Psoas muscle (tissue), 8 donors: ENCODE results near the gene TOR4A. TPM values are rescaled to one million over a fixed set of nuclear protein-coding genes. Genes with fewer than 3 reads are reported as not detected.

Experiments used
- ATAC-seq, 4 donors: fragments of 200-7000 bp; cut with Tn5 transposase; one replicate each; pipeline ENCODE4 v1.9.1; 2020; ENCODE audit warnings: moderate library complexity in 3 of 4, mild to moderate bottlenecking in 2 of 4
- DNase-seq, 2 donors: peaks; one replicate each; pipeline ENCODE4 v3.0.0-alpha.2; 2020
- H3K27ac ChIP-seq: fragments of 200-600 bp; one replicate; pipeline ENCODE4 v1.8.0; 2022
- H3K27me3 ChIP-seq, 3 donors: fragments of 200-600 bp in 1 of 3; one replicate each; pipeline versions ENCODE4 v1.6.1 to v1.8.0; 2013 to 2022; ENCODE audit warnings: low read length in 2 of 3, mild to moderate bottlenecking in 2 of 3, moderate library complexity in 1 of 3; ENCODE audit not compliant: insufficient read depth in 3 of 3
- H3K36me3 ChIP-seq, 2 donors: fragments of 200-600 bp in 1 of 2; one replicate each; pipeline versions ENCODE4 v1.6.1 to v1.8.0; 2013 to 2022; ENCODE audit warnings: low read depth in 1 of 2, mild to moderate bottlenecking in 1 of 2, moderate library complexity in 1 of 2; ENCODE audit not compliant: insufficient read depth in 1 of 2
- H3K4me1 ChIP-seq: fragments of 200-600 bp; one replicate; pipeline ENCODE4 v1.8.0; 2022
- H3K4me3 ChIP-seq: fragments of 200-600 bp; one replicate; pipeline ENCODE4 v1.8.0; 2022; ENCODE audit warnings: mild to moderate bottlenecking
- H3K9me3 ChIP-seq: fragments of 200-600 bp; one replicate; pipeline ENCODE4 v1.8.0; 2022
- WGBS, 3 donors: extraction: QIAGEN DNeasy Blood & Tissue Kit; methylation state at CpG; one replicate each; pipeline versions ENCODE4 v1.1.6 to v1.1.7; 2013; 5-methylcytosine and 5-hydroxymethylcytosine counted together
- intact Hi-C, 2 donors: fragments of 100-400 bp; cut with DNase I; formaldehyde crosslinking; loops; one replicate each; pipeline versions ENCODE4 v1.11.0 to v1.14.2; 2022
- polyA plus RNA-seq, 3 donors: library from polyadenylated mRNA; stranded (reverse); fragments of 200-250 nt; gene quantifications; one replicate each; pipeline ENCODE4 v1.2.3, GENCODE V29; 2013
- total RNA-seq, 4 donors: library from RNA; stranded (reverse); fragmentation: NEBNext Ultra II Directional in 2 of 4; extraction: Animal tissue kit (Norgen Biotek cat#: 25700) in 2 of 4; gene quantifications; one replicate each; pipeline versions ENCODE4 v1.2.1 to v1.2.4, GENCODE V29; 2021 to 2023
- TF ChIP-seq, protein P1 (sequence below): fragments of 200-600 bp; IDR thresholded peaks from one replicate; pipeline ENCODE4 v1.8.0; 2022; ENCODE audit warnings: antibody characterized with exemption
- donor health status: healthy with polysubstance abuse.
- donor health status: DM: no; HTN: no; CAD: no; lungs with moderate emphysema.
- donor health status: Bipolar disorder and iron deficiency.
- donor health status: healthy.
- donor health status: DM: yes; HTN: yes; CAD: no.
- donor health status: DM: no; HTN: no; CAD: no.
- donor health status: DM: no; HTN: no; CAD: no.
- donor health status: DM: yes; HTN: yes; CAD: no.

The TOR4A gene
- total and polyA plus RNA-seq, 7 donors = 0.77 to 2.3 (median 2.1) TPM

DNA sequence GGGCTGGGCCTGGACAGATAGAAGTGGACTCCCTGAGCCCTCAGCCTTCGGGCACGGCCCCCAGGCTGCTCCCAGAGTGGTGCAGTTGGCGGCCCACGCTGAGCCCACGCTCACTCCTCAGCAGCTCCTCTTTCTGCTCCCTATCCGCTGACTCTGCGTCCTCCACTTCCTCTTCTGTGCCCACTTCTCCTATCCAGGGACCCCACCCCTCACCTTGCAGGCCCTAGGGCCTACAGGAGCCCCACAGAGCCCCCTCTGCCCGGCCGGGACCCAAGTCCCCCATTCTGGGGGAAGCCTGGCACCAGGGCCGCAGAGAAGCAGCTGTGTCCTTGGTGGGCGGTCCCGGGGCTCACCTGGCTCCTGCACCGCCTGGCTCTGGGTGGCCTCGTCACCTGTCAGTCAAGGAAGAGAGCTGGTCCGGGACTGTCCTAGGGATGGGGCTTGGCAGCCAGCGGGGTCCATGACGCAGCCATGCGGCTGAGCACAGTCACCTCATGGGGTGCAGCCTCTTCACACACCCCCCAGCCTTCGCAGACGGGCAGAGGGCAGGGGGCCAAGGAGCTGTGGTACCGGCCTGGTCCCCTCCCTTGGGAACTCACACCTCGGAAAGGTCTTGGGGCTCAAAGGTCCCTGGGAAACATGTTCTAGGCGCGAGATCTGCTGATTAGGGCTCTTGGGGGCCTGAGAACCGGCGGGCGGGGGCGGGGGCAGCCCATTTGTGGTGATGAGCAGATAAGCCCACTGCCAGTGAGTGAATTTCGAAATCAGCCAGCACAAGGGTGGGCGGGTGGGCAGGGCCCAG lies 29.9 kb downstream of the TOR4A start:
- Histone ChIP-seq H3K27ac (no peak overlapping the region), H3K27me3 (peaks cover 0 to 31% (median 5%) of the 10 kb centered on the region in 3 donors), H3K9me3 (no peaks in the 10 kb centered on the region), H3K4me3 (peak overlapping the region; percentile 22), H3K36me3 (no peaks in the 10 kb centered on the region), H3K4me1 (peaks cover 27% of the 10 kb centered on the region)
- intact Hi-C loops = no loop called here
- DNase-seq (peak in 1 of 2 donors; percentile 46), ATAC-seq (no peak)
- TF ChIP-seq, protein P1, sequence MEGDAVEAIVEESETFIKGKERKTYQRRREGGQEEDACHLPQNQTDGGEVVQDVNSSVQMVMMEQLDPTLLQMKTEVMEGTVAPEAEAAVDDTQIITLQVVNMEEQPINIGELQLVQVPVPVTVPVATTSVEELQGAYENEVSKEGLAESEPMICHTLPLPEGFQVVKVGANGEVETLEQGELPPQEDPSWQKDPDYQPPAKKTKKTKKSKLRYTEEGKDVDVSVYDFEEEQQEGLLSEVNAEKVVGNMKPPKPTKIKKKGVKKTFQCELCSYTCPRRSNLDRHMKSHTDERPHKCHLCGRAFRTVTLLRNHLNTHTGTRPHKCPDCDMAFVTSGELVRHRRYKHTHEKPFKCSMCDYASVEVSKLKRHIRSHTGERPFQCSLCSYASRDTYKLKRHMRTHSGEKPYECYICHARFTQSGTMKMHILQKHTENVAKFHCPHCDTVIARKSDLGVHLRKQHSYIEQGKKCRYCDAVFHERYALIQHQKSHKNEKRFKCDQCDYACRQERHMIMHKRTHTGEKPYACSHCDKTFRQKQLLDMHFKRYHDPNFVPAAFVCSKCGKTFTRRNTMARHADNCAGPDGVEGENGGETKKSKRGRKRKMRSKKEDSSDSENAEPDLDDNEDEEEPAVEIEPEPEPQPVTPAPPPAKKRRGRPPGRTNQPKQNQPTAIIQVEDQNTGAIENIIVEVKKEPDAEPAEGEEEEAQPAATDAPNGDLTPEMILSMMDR = no peak
- WGBS, 3 donors = 38 to 52% (median 40%) methylated on average over 26 to 30 of the region's 30 CpGs

DNA sequence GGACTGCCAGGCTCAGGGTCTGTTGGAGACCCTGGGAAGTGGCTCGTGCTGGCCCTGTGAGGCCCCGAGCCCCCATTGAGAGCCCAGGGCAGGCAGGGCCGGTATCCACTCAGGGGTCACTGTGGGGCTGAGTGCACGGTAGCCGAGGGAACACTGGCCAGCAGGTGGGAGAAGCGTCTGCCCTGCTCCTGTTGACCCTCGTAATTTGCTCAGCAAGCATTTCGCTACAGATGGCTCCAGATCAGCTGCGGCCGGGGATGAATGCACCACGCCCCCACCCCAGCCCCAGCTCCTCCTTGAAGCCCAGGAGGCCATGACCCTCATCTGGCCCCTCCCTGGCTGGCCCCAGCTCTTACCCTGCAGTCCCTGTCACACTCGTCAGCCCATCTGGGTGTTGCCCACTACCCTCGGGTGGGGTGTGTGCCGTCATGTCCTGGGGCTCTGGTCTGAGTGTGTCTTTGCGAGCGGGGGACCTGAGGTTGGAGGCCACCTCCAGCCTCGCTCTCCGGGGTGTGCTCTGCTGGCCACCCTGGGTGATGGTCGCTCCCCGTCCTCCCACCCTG lies 30.6 kb downstream of the TOR4A start:
- intact Hi-C loops = no loop called here
- ATAC-seq = no peak
- peaks cover 27% of the 10 kb centered on the region for H3K4me1 ChIP-seq

DNA sequence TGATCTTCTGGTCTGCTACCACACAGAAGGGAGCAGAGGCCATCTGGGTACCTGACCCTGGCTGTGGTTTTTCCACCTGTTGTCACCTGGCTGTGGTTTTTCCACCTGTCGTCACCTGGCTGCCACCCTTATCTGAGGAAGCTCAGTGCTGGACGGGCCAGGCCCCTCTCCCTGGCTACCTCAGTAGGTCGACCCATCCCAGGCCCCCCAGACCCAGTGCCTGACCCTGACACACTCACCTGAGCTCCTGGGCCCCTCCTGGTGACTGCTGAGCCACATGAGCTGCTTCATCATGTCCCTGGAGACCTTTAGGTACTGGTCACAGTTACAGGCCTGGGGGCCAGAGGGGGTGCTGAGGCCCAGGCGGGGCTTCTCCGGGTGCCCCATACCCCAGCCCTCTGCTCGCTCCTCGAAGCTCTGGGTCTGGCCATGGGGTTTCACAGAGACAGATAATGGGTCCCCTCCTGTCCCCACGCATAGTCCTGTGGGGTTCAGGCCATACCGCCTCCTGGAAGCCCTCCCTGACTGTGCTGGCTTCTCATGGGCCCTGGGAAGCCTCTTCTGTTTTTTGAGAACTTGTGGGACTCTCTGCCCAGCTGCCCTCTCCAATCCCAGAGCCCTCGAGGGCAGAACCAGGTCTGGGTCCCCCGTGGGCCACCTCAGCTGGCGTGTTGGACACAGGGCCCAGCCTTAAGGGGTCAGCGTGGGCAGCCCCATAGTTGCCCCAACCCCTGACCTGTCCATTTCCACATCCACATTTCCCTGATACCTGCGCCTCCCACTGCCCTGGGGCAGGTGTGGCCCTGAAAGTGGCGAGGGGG lies 32.1 kb downstream of the TOR4A start:
- intact Hi-C loops = no loop called here
- peaks cover 0 to 23% (median 5%) of the 10 kb centered on the region in 3 donors for H3K27me3 ChIP-seq
- 84 to 92% (median 87%) methylated on average over 15 of the region's 15 CpGs for WGBS, 3 donors

More for the DNA sequence above, 30.6 kb downstream of the TOR4A start:
- Histone ChIP-seq H3K27ac (no peak overlapping the region), H3K27me3 (peaks cover 0 to 25% (median 5%) of the 10 kb centered on the region in 3 donors), H3K9me3 (no peaks in the 10 kb centered on the region), H3K4me3 (no peak overlapping the region), H3K36me3 (no peaks in the 10 kb centered on the region)
- DNase-seq = peak in 1 of 2 donors; percentile 48
- WGBS, 3 donors = 47 to 58% (median 49%) methylated on average over 18 to 20 of the region's 20 CpGs
- TF ChIP-seq, protein P1 = no peak

More for the DNA sequence above, 32.1 kb downstream of the TOR4A start:
- no peaks in the 10 kb centered on the region for H3K36me3 ChIP-seq
- DNase-seq (peak in 1 of 2 donors; percentile 38), ATAC-seq (no peak)
- no peaks in the 10 kb centered on the region for H3K9me3 ChIP-seq
- H3K27ac ChIP-seq = no peak overlapping the region
- TF ChIP-seq, protein P1 = no peak
- H3K4me3 ChIP-seq = no peak overlapping the region
- peaks cover 22% of the 10 kb centered on the region for H3K4me1 ChIP-seq
